ENCODE measurements around the gene ZBTB20. TPM values are rescaled to one million over a fixed set of nuclear protein-coding genes. Genes with fewer than 3 reads are reported as not detected.

The ZBTB20 gene
- total and polyA plus RNA-seq, 10 of the 15 experiments (the other 5 are each of a cell fraction or from before 2014, with no cell fraction given), result 0.20 to 5.5 (median 2.2) TPM

- CTCF ChIA-PET, result no interaction called here
- SMC1A ChIA-PET (ENCODE audit: uncharacterized antibody, unreplicated experiment), result no interaction called here
- Histone ChIP-seq H3K9me3 (replicated peaks; ENCODE audit: control insufficient read depth, insufficient read depth, low read length) (no peaks in the 10 kb centered on the region), H3K4me2 (ENCODE audit: control insufficient read depth, insufficient read depth) (no peak overlapping the region), H3K27me3 (replicated peaks in 1 of 2; ENCODE audit: control insufficient read depth in 2 of 2, insufficient read depth in 2 of 2, low read length in 1 of 2) (no peaks in the 10 kb centered on the region), H3K36me3 (ENCODE audit: control insufficient read depth in 2 of 2, insufficient read depth in 2 of 2, low read length in 1 of 2) (no peaks in the 10 kb centered on the region), H2AFZ (ENCODE audit: control insufficient read depth, low read depth, low read length) (no peak overlapping the region), H3K9ac (ENCODE audit: control insufficient read depth, insufficient read depth, low read length) (no peak overlapping the region), H3K79me2 (ENCODE audit: control insufficient read depth, insufficient read depth, low read length) (no peaks in the 10 kb centered on the region), H3K27ac (ENCODE audit: control insufficient read depth, insufficient read depth) (no peak overlapping the region), H3K4me3 (no peak overlapping the region), H4K20me1 (ENCODE audit: control insufficient read depth, insufficient read depth) (no peaks in the 10 kb centered on the region), H3K4me1 (ENCODE audit: control insufficient read depth, insufficient read depth, low read length) (peaks cover 3% of the 10 kb centered on the region; the same call in 1 of the 2 replicates)
- FAIRE-seq (no peak), ATAC-seq (no peak), DNase-seq (ENCODE audit: low read depth, low spot score) (no peak)
- in situ Hi-C loops (cut with MboI) (no loop called here), intact Hi-C loops (cut with micrococcal nuclease; ENCODE audit: unreplicated experiment) (no loop called here)
- BruUV-seq (replicated peaks), result no TSS peak
- POLR2A ChIA-PET, result no interaction called here
- 86% methylated on average over 3 of the region's 3 CpGs for WGBS (ENCODE audit: insufficient coverage, insufficient replicate concordance, low lambda C conversion rate, missing lambda C conversion rate)
- RAD21 ChIA-PET (ENCODE audit: unreplicated experiment), result no interaction called here
- TF ChIP-seq PAX8 (IDR thresholded peaks at IDR 0.05) (no peak), RAD51 (IDR thresholded peaks at IDR 0.05) (no peak), IKZF1 (conservative IDR thresholded peaks at IDR 0.05) (no peak), STAT3 (IDR thresholded peaks at IDR 0.05; ENCODE audit: low read depth, low read length) (no peak), SMC3 (IDR thresholded peaks at IDR 0.05; ENCODE audit: borderline replicate concordance, low read length) (no peak), ASH2L (IDR thresholded peaks at IDR 0.05; ENCODE audit: borderline replicate concordance, low read depth) (no peak), CBX3 (IDR thresholded peaks at IDR 0.05; ENCODE audit: borderline replicate concordance, low read depth) (no peak), NR2F1 (conservative IDR thresholded peaks at IDR 0.05) (no peak), TBL1XR1 (IDR thresholded peaks at IDR 0.05; ENCODE audit: low read depth, low read length) (no peak), CHD4 (IDR thresholded peaks at IDR 0.05) (no peak), EED (IDR thresholded peaks at IDR 0.05; ENCODE audit: low read depth) (no peak), CREB1 (IDR thresholded peaks at IDR 0.05; ENCODE audit: low read depth) (no peak), KAT2A (conservative IDR thresholded peaks at IDR 0.05; ENCODE audit: control insufficient read depth, low read depth, low read length) (no peak), KLF5 (IDR thresholded peaks at IDR 0.05; ENCODE audit: partially characterized antibody) (no peak)
Observed at GRCh38 chr3:114941626-114942309, 205.3 kb downstream of the ZBTB20 start.
